ENCODE data around the gene ZNF575. TPM values are rescaled to one million over a fixed set of nuclear protein-coding genes. Genes with fewer than 3 reads are reported as not detected.

ZNF575 gene
- total and polyA plus RNA-seq, 4 donors = 0.08 to 1.0 (median 0.49) TPM

- TF ChIP-seq EGR1 (IDR thresholded peaks at IDR 0.05; ENCODE audit: low read depth in 2 of 2) (peak; percentile 59), JUND (IDR thresholded peaks at IDR 0.05) (no peak)
These were observed 5.8 kb upstream of the ZNF575 start, which contains the start of gene ETHE1 (continued) for GRCh38 chr19:43526884-43527859.

DNA sequence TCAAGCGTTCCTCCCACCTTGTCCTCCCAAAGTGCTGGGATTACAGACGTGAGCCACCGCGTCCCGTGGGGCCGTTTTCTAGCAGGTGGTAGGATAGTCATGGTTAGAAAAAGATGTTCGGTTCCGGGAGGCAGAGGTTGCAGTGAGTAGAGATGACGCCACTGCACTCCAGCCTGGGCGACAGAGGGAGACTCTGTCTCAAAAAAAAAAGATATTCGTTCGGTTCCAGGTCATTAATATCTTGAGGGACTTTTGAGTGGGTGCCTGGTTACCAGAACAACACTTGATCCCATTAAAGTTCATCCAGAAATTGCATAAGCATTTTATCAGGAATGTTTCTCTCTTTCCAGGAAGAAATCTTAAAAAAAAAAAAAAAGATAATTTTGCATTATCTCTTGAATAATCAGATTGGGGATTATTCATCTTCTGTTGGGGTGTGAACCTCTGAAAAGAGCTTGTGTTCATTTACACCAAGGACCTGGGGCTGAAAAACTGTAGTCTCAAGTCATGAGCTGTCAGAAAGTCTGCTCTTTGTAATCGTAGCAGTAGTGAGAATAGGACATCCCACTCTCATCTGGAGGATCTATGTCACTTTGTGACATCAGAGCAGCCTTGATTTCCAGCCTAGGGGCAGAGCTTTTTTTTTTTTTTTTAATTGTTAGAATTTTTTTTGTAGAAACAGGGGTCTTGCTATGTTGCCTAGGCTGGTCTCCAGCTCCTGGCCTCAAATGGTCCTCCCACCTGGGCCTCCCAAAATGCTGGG is 4.9 kb upstream of the ZNF575 start:
- Histone ChIP-seq H3K27ac (ENCODE audit: low read depth in 1 of 2, low read length in 2 of 2) (peak overlapping the region in 1 of 2 donors; percentile 2), H3K27me3 (ENCODE audit: control insufficient read depth in 4 of 4, insufficient read depth in 4 of 4, low read length in 3 of 4) (no peaks in the 10 kb centered on the region), H3K4me3 (ENCODE audit: low read depth in 1 of 3, low read length in 3 of 3) (peak overlapping the region in 1 of 3 donors; percentile 94), H3K9ac (ENCODE audit: low read depth in 1 of 2, low read length in 2 of 2) (peak overlapping the region in 1 of 2 donors; percentile 41), H3K9me3 (ENCODE audit: control insufficient read depth in 4 of 4, low read length in 3 of 4) (no peaks in the 10 kb centered on the region), H3K4me1 (ENCODE audit: control insufficient read depth in 4 of 4, insufficient read depth in 4 of 4, low read length in 3 of 4) (peaks cover 1 to 43% (median 36%) of the 10 kb centered on the region in 4 donors), H3K36me3 (ENCODE audit: control insufficient read depth in 4 of 4, insufficient read depth in 3 of 4, low read depth in 1 of 4, low read length in 3 of 4) (no peaks in the 10 kb centered on the region)
- no peak for DNase-seq (ENCODE audit: low spot score)
- TF ChIP-seq SP1 (IDR thresholded peaks at IDR 0.05) = no peak
- no peak for TF ChIP-seq GABPA (IDR thresholded peaks at IDR 0.05 in 1 of 2, conservative IDR thresholded peaks at IDR 0.05 in 1 of 2)
- TF ChIP-seq RXRA (IDR thresholded peaks at IDR 0.05) = no peak
- no peak for TF ChIP-seq HNF4G (IDR thresholded peaks at IDR 0.05)
- TF ChIP-seq, protein P1, sequence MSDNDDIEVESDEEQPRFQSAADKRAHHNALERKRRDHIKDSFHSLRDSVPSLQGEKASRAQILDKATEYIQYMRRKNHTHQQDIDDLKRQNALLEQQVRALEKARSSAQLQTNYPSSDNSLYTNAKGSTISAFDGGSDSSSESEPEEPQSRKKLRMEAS (IDR thresholded peaks at IDR 0.05) = no peak
- TF ChIP-seq, protein P2, sequence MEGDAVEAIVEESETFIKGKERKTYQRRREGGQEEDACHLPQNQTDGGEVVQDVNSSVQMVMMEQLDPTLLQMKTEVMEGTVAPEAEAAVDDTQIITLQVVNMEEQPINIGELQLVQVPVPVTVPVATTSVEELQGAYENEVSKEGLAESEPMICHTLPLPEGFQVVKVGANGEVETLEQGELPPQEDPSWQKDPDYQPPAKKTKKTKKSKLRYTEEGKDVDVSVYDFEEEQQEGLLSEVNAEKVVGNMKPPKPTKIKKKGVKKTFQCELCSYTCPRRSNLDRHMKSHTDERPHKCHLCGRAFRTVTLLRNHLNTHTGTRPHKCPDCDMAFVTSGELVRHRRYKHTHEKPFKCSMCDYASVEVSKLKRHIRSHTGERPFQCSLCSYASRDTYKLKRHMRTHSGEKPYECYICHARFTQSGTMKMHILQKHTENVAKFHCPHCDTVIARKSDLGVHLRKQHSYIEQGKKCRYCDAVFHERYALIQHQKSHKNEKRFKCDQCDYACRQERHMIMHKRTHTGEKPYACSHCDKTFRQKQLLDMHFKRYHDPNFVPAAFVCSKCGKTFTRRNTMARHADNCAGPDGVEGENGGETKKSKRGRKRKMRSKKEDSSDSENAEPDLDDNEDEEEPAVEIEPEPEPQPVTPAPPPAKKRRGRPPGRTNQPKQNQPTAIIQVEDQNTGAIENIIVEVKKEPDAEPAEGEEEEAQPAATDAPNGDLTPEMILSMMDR (IDR thresholded peaks at IDR 0.05; ENCODE audit: low read depth, low read length, missing input control) = no peak
- TF ChIP-seq, protein P3, sequence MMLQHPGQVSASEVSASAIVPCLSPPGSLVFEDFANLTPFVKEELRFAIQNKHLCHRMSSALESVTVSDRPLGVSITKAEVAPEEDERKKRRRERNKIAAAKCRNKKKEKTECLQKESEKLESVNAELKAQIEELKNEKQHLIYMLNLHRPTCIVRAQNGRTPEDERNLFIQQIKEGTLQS (IDR thresholded peaks at IDR 0.05) = no peak
- 27% methylated on average over 13 of the region's 13 CpGs for WGBS

DNA sequence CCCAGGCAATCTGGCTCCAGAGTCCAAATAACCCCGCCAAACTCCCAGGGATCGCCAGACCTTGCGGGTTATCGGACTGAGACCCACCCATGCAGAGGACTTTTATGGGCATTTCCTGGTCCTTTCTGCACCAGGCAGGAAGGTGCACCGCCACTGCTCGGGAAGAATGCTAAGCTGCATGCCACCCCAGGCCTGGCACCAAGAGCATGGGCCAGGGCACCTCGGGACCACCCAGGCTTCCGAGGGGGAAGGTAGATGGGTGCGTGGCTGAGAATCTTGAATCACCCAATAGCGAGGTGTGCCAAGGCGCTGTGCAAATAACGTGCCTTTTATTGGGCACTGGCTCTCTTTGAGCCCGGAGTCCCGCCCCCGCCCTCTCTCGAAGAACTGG is 422 bp upstream of the ZNF575 start:
- Histone ChIP-seq H3K36me3 (ENCODE audit: control insufficient read depth in 4 of 4, insufficient read depth in 3 of 4, low read depth in 1 of 4, low read length in 3 of 4) (no peaks in the 10 kb centered on the region), H3K4me3 (ENCODE audit: low read depth in 1 of 3, low read length in 3 of 3) (peak overlapping the region; percentile 57 to 84 (median 68)), H3K9ac (ENCODE audit: low read depth in 1 of 2, low read length in 2 of 2) (peak overlapping the region; percentile 0 to 74), H3K27ac (ENCODE audit: low read depth in 1 of 2, low read length in 2 of 2) (peak overlapping the region; percentile 92 to 98), H3K9me3 (ENCODE audit: control insufficient read depth in 4 of 4, low read length in 3 of 4) (no peaks in the 10 kb centered on the region), H3K27me3 (ENCODE audit: control insufficient read depth in 4 of 4, insufficient read depth in 4 of 4, low read length in 3 of 4) (no peaks in the 10 kb centered on the region), H3K4me1 (ENCODE audit: control insufficient read depth in 4 of 4, insufficient read depth in 4 of 4, low read length in 3 of 4) (peaks cover 1 to 28% (median 20%) of the 10 kb centered on the region in 4 donors)
- no peak for DNase-seq (ENCODE audit: low spot score)
- TF ChIP-seq YY1 (IDR thresholded peaks at IDR 0.05) = no peak
- TF ChIP-seq, protein P4, sequence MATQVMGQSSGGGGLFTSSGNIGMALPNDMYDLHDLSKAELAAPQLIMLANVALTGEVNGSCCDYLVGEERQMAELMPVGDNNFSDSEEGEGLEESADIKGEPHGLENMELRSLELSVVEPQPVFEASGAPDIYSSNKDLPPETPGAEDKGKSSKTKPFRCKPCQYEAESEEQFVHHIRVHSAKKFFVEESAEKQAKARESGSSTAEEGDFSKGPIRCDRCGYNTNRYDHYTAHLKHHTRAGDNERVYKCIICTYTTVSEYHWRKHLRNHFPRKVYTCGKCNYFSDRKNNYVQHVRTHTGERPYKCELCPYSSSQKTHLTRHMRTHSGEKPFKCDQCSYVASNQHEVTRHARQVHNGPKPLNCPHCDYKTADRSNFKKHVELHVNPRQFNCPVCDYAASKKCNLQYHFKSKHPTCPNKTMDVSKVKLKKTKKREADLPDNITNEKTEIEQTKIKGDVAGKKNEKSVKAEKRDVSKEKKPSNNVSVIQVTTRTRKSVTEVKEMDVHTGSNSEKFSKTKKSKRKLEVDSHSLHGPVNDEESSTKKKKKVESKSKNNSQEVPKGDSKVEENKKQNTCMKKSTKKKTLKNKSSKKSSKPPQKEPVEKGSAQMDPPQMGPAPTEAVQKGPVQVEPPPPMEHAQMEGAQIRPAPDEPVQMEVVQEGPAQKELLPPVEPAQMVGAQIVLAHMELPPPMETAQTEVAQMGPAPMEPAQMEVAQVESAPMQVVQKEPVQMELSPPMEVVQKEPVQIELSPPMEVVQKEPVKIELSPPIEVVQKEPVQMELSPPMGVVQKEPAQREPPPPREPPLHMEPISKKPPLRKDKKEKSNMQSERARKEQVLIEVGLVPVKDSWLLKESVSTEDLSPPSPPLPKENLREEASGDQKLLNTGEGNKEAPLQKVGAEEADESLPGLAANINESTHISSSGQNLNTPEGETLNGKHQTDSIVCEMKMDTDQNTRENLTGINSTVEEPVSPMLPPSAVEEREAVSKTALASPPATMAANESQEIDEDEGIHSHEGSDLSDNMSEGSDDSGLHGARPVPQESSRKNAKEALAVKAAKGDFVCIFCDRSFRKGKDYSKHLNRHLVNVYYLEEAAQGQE (IDR thresholded peaks at IDR 0.05) = no peak
- TF ChIP-seq JUND (IDR thresholded peaks at IDR 0.05) = no peak
- TF ChIP-seq HNF4A (conservative IDR thresholded peaks at IDR 0.05) = peak; percentile 24 to 26
- TF ChIP-seq RXRA (IDR thresholded peaks at IDR 0.05) = no peak
- TF ChIP-seq, protein P2 (IDR thresholded peaks at IDR 0.05; ENCODE audit: low read depth, low read length, missing input control) = no peak
- no peak for TF ChIP-seq FOXA2 (IDR thresholded peaks at IDR 0.05)
- no peak for TF ChIP-seq GABPA (IDR thresholded peaks at IDR 0.05 in 1 of 2, conservative IDR thresholded peaks at IDR 0.05 in 1 of 2)
- no peak for TF ChIP-seq TAF1 (conservative IDR thresholded peaks at IDR 0.05)
- no peak for TF ChIP-seq HNF4G (IDR thresholded peaks at IDR 0.05)
- peak; percentile 39 for TF ChIP-seq NR2F2 (IDR thresholded peaks at IDR 0.05)
- TF ChIP-seq EGR1 (IDR thresholded peaks at IDR 0.05; ENCODE audit: low read depth in 2 of 2) = no peak
- under 1% methylated on average over 16 of the region's 16 CpGs for WGBS
